Suppressor macrophage treated with lipopolysaccharide for 4 hours (primary cell): Measurements from ENCODE around the gene BTBD3.

ENCODE experiments used
- DNase-seq: peaks from one replicate; pipeline ENCODE4 v3.0.0-alpha.2; 2020

The BTBD3 gene

GRCh38 chr20:11918391-11918845 is 725 bp downstream of the BTBD3 start:
- no peak for DNase-seq

GRCh38 chr20:11918981-11919380 is 1.3 kb downstream of the BTBD3 start:
- no peak for DNase-seq

GRCh38 chr20:11919581-11919980 is 1.9 kb downstream of the BTBD3 start:
- no peak for DNase-seq

- no peak for DNase-seq
Measured at GRCh38 chr20:11920083-11920482, 2.4 kb downstream of the BTBD3 start.

GRCh38 chr20:11921321-11921720 is 3.6 kb downstream of the BTBD3 start:
- DNase-seq: no peak

GRCh38 chr20:11922561-11922960 is 4.9 kb downstream of the BTBD3 start:
- no peak for DNase-seq

GRCh38 chr20:11924923-11925322 is 7.2 kb downstream of the BTBD3 start:
- no peak for DNase-seq

- no peak for DNase-seq
Measured at GRCh38 chr20:11926292-11926998, 8.8 kb downstream of the BTBD3 start.

GRCh38 chr20:11929947-11930346 is 12.3 kb downstream of the BTBD3 start:
- DNase-seq: no peak

- DNase-seq: no peak
Measured at GRCh38 chr20:11935212-11936154, 17.8 kb downstream of the BTBD3 start.

- no peak for DNase-seq
Measured at GRCh38 chr20:11936157-11936556, 18.5 kb downstream of the BTBD3 start.

GRCh38 chr20:11937230-11937629 is 19.5 kb downstream of the BTBD3 start:
- DNase-seq: no peak

- DNase-seq: no peak
Measured at GRCh38 chr20:11941593-11942246, 24.0 kb downstream of the BTBD3 start.

- no peak for DNase-seq
Measured at GRCh38 chr20:11943778-11944177, 26.1 kb downstream of the BTBD3 start.

GRCh38 chr20:11948806-11949205 is 31.1 kb downstream of the BTBD3 start:
- no peak for DNase-seq

- DNase-seq: no peak
Measured at GRCh38 chr20:11949711-11950110, 32.0 kb downstream of the BTBD3 start.

GRCh38 chr20:11951696-11952095 is 34.0 kb downstream of the BTBD3 start:
- DNase-seq: no peak

- no peak for DNase-seq
Measured at GRCh38 chr20:11952639-11953038, 34.9 kb downstream of the BTBD3 start.

GRCh38 chr20:11957911-11958310 is 40.2 kb downstream of the BTBD3 start:
- DNase-seq: no peak

- DNase-seq: no peak
Measured at GRCh38 chr20:11958855-11959254, 41.2 kb downstream of the BTBD3 start.

- no peak for DNase-seq
Measured at GRCh38 chr20:11965602-11966001, 47.9 kb downstream of the BTBD3 start.

- no peak for DNase-seq
Measured at GRCh38 chr20:11966186-11966585, 48.5 kb downstream of the BTBD3 start.

GRCh38 chr20:11970243-11970836 is 52.6 kb downstream of the BTBD3 start:
- no peak for DNase-seq
